Type B pancreatic cell (in vitro differentiated cells): ENCODE results near the gene DDO. TPM values are rescaled to one million over a fixed set of nuclear protein-coding genes. Genes with fewer than 3 reads are reported as not detected.

Experiments
- DNase-seq: peaks from one replicate; pipeline ENCODE4 v3.0.0; 2021; ENCODE audit warnings: mixed read lengths; ENCODE audit not compliant: unreplicated experiment; ENCODE audit errors: extremely low spot score
- H3K27ac Mint-ChIP-seq: 2 replicates; pipeline ENCODE4 v1.8.0; 2021; ENCODE audit warnings: mild to moderate bottlenecking, mixed read lengths
- H3K27me3 Mint-ChIP-seq: 2 replicates; pipeline ENCODE4 v1.8.0; 2021; ENCODE audit warnings: mixed read lengths
- H3K36me3 Mint-ChIP-seq: 2 replicates; pipeline ENCODE4 v1.8.0; 2021; ENCODE audit warnings: mixed read lengths
- H3K4me1 Mint-ChIP-seq: one replicate; pipeline ENCODE4 v1.8.0; 2021; ENCODE audit warnings: mixed read lengths; ENCODE audit not compliant: unreplicated experiment
- H3K4me3 Mint-ChIP-seq: 2 replicates; pipeline ENCODE4 v1.8.0; 2021; ENCODE audit warnings: mild to moderate bottlenecking, mixed read lengths
- H3K9me3 Mint-ChIP-seq: 2 replicates; pipeline ENCODE4 v1.8.0; 2021; ENCODE audit warnings: mixed read lengths
- total RNA-seq: library from RNA; stranded (reverse); gene quantifications from 2 replicates; pipeline ENCODE4 v1.2.1, GENCODE V29; 2021; ENCODE audit warnings: low replicate concordance
- TF ChIP-seq, protein P1 (sequence below): fragments of 200-600 bp; sonication (generic); conservative IDR thresholded peaks from 2 replicates; pipeline ENCODE4 v1.5.0; 2021; ENCODE audit warnings: antibody characterized with exemption, mild to moderate bottlenecking

The DDO gene
- total RNA-seq, 1 donor from 2014 or later, result not detected

DNA sequence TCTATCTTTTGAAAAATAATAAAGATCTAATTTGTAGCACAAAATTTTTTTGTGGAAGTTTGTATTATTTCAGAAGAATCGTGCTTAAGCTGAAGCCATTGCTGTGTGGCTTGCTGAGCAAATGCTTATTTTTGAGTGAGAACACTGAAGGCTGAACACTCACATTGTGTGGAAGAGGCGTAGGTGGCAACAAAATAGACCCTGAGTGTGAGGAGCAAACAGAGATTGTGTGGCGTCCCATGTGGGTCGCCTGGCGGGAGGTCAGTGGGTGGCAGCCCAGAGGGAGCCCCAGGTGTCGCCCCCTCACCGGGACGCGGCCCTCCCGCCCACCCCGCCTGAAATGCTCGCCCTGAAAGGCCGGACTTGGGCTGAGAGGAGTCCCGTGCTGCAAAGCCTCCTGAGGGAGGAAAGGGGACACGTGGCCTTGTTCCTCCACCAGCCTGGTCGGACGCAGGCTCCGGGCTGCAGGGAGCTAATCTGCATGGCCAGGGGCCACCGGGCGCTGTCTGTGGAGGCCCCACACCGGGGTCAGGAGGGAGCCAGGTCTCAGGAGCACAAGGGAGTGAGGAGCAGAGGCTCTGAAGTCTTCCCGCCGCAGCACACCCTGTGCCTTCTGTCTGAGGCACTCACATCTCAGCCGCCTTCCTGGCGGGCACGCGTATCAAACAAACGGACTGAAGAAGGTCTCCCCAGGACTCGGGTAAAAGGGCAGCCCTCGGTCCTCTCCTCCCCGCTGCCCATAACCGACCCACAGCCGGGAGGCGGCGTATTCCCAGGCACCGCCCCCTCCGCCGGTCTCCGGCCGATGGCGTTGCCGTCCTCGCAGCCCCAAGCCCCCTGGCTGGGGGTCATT is 15.9 kb downstream of the DDO start:
- no peaks in the 10 kb centered on the region for H3K9me3 Mint-ChIP-seq

GRCh38 chr6:110398778-110399177 is 16.6 kb downstream of the DDO start:
- H3K9me3 Mint-ChIP-seq, result no peaks in the 10 kb centered on the region
- H3K4me3 Mint-ChIP-seq, result no peak overlapping the region
- DNase-seq, result no peak
- no peaks in the 10 kb centered on the region for H3K36me3 Mint-ChIP-seq
- H3K27me3 Mint-ChIP-seq, result no peaks in the 10 kb centered on the region
- H3K4me1 Mint-ChIP-seq, result peaks cover 9% of the 10 kb centered on the region
- H3K27ac Mint-ChIP-seq, result peak overlapping the region; percentile 61
- TF ChIP-seq, protein P1, sequence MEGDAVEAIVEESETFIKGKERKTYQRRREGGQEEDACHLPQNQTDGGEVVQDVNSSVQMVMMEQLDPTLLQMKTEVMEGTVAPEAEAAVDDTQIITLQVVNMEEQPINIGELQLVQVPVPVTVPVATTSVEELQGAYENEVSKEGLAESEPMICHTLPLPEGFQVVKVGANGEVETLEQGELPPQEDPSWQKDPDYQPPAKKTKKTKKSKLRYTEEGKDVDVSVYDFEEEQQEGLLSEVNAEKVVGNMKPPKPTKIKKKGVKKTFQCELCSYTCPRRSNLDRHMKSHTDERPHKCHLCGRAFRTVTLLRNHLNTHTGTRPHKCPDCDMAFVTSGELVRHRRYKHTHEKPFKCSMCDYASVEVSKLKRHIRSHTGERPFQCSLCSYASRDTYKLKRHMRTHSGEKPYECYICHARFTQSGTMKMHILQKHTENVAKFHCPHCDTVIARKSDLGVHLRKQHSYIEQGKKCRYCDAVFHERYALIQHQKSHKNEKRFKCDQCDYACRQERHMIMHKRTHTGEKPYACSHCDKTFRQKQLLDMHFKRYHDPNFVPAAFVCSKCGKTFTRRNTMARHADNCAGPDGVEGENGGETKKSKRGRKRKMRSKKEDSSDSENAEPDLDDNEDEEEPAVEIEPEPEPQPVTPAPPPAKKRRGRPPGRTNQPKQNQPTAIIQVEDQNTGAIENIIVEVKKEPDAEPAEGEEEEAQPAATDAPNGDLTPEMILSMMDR, result no peak

More for the DNA sequence above, 15.9 kb downstream of the DDO start:
- Mint-ChIP-seq H3K27ac (peak overlapping the region; percentile 61), H3K27me3 (no peaks in the 10 kb centered on the region), H3K4me1 (peaks cover 9% of the 10 kb centered on the region), H3K36me3 (no peaks in the 10 kb centered on the region), H3K4me3 (no peak overlapping the region)
- DNase-seq, result no peak
- TF ChIP-seq, protein P1, result no peak

DNA sequence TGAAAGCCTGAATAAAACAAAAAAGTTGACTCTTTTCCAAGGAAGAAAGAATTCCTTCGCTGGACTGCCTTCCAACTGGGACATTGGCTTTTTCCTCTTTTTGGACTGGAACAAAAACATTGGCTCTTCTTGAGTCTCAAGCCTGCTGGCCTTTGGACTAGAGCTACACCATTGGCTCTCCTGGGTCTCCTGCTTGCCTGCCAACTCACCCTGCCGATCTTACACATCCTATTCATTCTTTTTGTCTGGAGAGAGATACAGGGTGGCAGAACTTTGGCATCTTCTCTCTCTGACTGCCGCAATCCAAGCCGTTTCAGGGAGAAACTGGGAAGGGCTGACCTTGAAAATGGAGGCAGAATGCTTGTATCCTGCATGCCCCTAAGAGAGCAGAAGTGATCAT is 20.2 kb downstream of the DDO start:
- Mint-ChIP-seq H3K36me3 (no peaks in the 10 kb centered on the region), H3K27ac (no peak overlapping the region), H3K9me3 (no peaks in the 10 kb centered on the region), H3K27me3 (no peaks in the 10 kb centered on the region), H3K4me3 (no peak overlapping the region), H3K4me1 (peaks cover 18% of the 10 kb centered on the region)
- DNase-seq, result no peak
- TF ChIP-seq, protein P1, result no peak

DNA sequence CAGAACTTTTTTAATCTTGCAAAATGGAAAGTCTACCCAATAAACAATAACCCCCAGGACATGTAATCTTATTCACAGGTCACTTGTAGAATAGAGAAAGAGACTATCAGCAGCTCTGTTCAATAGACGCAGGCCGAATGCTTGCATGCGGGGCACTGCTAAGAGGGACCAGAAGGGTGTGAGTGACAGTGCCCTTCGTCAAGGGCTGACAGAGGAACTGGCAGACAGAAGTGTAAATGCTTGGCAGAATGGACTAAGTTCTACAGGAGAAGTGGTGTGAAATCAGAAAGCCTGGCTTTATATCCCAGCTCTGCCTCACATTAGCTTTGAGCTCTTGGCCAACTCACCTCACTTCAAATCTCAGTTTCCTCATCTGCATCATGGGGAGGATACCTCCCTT is 21.0 kb downstream of the DDO start:
- no peak for DNase-seq
- TF ChIP-seq, protein P1, result no peak
- Mint-ChIP-seq H3K36me3 (no peaks in the 10 kb centered on the region), H3K4me1 (peaks cover 26% of the 10 kb centered on the region), H3K27ac (no peak overlapping the region), H3K9me3 (no peaks in the 10 kb centered on the region), H3K4me3 (no peak overlapping the region), H3K27me3 (no peaks in the 10 kb centered on the region)

GRCh38 chr6:110392727-110393126 is 22.6 kb downstream of the DDO start:
- TF ChIP-seq, protein P1, result peak; percentile 24
- Mint-ChIP-seq H3K36me3 (no peaks in the 10 kb centered on the region), H3K4me3 (no peak overlapping the region), H3K4me1 (peaks cover 30% of the 10 kb centered on the region), H3K27ac (no peak overlapping the region), H3K27me3 (no peaks in the 10 kb centered on the region), H3K9me3 (no peaks in the 10 kb centered on the region)
- no peak for DNase-seq
